Measurements from ENCODE around the gene LPIN2.

- TF ChIP-seq, protein P1, sequence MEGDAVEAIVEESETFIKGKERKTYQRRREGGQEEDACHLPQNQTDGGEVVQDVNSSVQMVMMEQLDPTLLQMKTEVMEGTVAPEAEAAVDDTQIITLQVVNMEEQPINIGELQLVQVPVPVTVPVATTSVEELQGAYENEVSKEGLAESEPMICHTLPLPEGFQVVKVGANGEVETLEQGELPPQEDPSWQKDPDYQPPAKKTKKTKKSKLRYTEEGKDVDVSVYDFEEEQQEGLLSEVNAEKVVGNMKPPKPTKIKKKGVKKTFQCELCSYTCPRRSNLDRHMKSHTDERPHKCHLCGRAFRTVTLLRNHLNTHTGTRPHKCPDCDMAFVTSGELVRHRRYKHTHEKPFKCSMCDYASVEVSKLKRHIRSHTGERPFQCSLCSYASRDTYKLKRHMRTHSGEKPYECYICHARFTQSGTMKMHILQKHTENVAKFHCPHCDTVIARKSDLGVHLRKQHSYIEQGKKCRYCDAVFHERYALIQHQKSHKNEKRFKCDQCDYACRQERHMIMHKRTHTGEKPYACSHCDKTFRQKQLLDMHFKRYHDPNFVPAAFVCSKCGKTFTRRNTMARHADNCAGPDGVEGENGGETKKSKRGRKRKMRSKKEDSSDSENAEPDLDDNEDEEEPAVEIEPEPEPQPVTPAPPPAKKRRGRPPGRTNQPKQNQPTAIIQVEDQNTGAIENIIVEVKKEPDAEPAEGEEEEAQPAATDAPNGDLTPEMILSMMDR (IDR thresholded peaks at IDR 0.05) = no peak
- no peak for TF ChIP-seq POLR2A (IDR thresholded peaks at IDR 0.05)
Observed at GRCh38 chr18:2986150-2986865, 26.6 kb downstream of the LPIN2 start.

All from lower leg skin (tissue), 3 donors.